ENCODE measurements around the gene BEST2.

Gene BEST2

GRCh38 chr19:12750851-12751250 is 740 bp upstream of the BEST2 start:
- Histone ChIP-seq H3K4me2 (ENCODE audit: low read length) (no peak overlapping the region), H3K9me3 (ENCODE audit: insufficient read depth, low read length) (no peaks in the 10 kb centered on the region), H3K27me3 (ENCODE audit: low read depth, low read length) (peaks cover 32% of the 10 kb centered on the region), H3K27ac (ENCODE audit: low read length) (no peak overlapping the region), H2AFZ (ENCODE audit: low read depth, low read length) (no peak overlapping the region; the same call in 1 of the 2 replicates), H4K20me1 (ENCODE audit: insufficient read depth, low read length) (no peaks in the 10 kb centered on the region), H3K36me3 (replicated peaks; ENCODE audit: low read depth, low read length) (peaks cover 17% of the 10 kb centered on the region), H3K9ac (ENCODE audit: low read length) (no peak overlapping the region), H3K79me2 (ENCODE audit: low read length) (no peaks in the 10 kb centered on the region), H3K4me3 (ENCODE audit: low read length) (no peak overlapping the region), H3K4me1 (ENCODE audit: low read length) (no peaks in the 10 kb centered on the region)
- no peak for TF ChIP-seq CTCF (IDR thresholded peaks at IDR 0.05; ENCODE audit: low read depth, low read length)
- no peak for TF ChIP-seq EZH2phosphoT487 (IDR thresholded peaks at IDR 0.05; ENCODE audit: low read depth)

- H3K9me3 ChIP-seq (ENCODE audit: insufficient read depth, low read length) = no peaks in the 10 kb centered on the region
- H3K27me3 ChIP-seq (ENCODE audit: low read depth, low read length) = peaks cover 32% of the 10 kb centered on the region
- H2AFZ ChIP-seq (ENCODE audit: low read depth, low read length) = no peak overlapping the region
- H3K4me2 ChIP-seq (ENCODE audit: low read length) = no peak overlapping the region
- H3K9ac ChIP-seq (ENCODE audit: low read length) = no peak overlapping the region
- no peaks in the 10 kb centered on the region for H4K20me1 ChIP-seq (ENCODE audit: insufficient read depth, low read length)
- H3K4me1 ChIP-seq (ENCODE audit: low read length) = no peaks in the 10 kb centered on the region
- H3K27ac ChIP-seq (ENCODE audit: low read length) = no peak overlapping the region
- no peak for TF ChIP-seq CTCF (IDR thresholded peaks at IDR 0.05; ENCODE audit: low read depth, low read length)
- no peaks in the 10 kb centered on the region for H3K79me2 ChIP-seq (ENCODE audit: low read length)
- no peak overlapping the region for H3K4me3 ChIP-seq (ENCODE audit: low read length)
- H3K36me3 ChIP-seq (replicated peaks; ENCODE audit: low read depth, low read length) = peaks cover 9% of the 10 kb centered on the region
Measured at GRCh38 chr19:12752056-12752781, 628 bp downstream of the BEST2 start.

GRCh38 chr19:12754465-12755196 is 3.0 kb downstream of the BEST2 start:
- Histone ChIP-seq H4K20me1 (ENCODE audit: insufficient read depth, low read length) (no peaks in the 10 kb centered on the region), H3K4me3 (ENCODE audit: low read length) (no peak overlapping the region), H3K27ac (ENCODE audit: low read length) (no peak overlapping the region), H2AFZ (ENCODE audit: low read depth, low read length) (no peak overlapping the region), H3K4me2 (ENCODE audit: low read length) (no peak overlapping the region), H3K27me3 (ENCODE audit: low read depth, low read length) (peaks cover 32% of the 10 kb centered on the region), H3K9me3 (ENCODE audit: insufficient read depth, low read length) (no peaks in the 10 kb centered on the region), H3K9ac (ENCODE audit: low read length) (no peak overlapping the region), H3K4me1 (ENCODE audit: low read length) (no peaks in the 10 kb centered on the region), H3K36me3 (replicated peaks; ENCODE audit: low read depth, low read length) (no peaks in the 10 kb centered on the region), H3K79me2 (ENCODE audit: low read length) (no peaks in the 10 kb centered on the region)
- no peak for TF ChIP-seq EZH2phosphoT487 (IDR thresholded peaks at IDR 0.05; ENCODE audit: low read depth)
- TF ChIP-seq CTCF (IDR thresholded peaks at IDR 0.05; ENCODE audit: low read depth, low read length) = no peak

GRCh38 chr19:12756150-12756883 is 4.7 kb downstream of the BEST2 start:
- H3K79me2 ChIP-seq (ENCODE audit: low read length) = no peaks in the 10 kb centered on the region
- no peak overlapping the region for H3K9ac ChIP-seq (ENCODE audit: low read length)
- H3K4me3 ChIP-seq (ENCODE audit: low read length) = no peak overlapping the region

More at GRCh38 chr19:12756150-12756883, 4.7 kb downstream of the BEST2 start:
- Histone ChIP-seq H2AFZ (ENCODE audit: low read depth, low read length) (no peak overlapping the region), H3K36me3 (replicated peaks; ENCODE audit: low read depth, low read length) (no peaks in the 10 kb centered on the region), H3K9me3 (ENCODE audit: insufficient read depth, low read length) (no peaks in the 10 kb centered on the region), H4K20me1 (ENCODE audit: insufficient read depth, low read length) (no peaks in the 10 kb centered on the region), H3K27ac (ENCODE audit: low read length) (no peak overlapping the region), H3K4me1 (ENCODE audit: low read length) (no peaks in the 10 kb centered on the region), H3K4me2 (ENCODE audit: low read length) (no peak overlapping the region), H3K27me3 (ENCODE audit: low read depth, low read length) (peaks cover 15% of the 10 kb centered on the region)
- TF ChIP-seq CTCF (IDR thresholded peaks at IDR 0.05; ENCODE audit: low read depth, low read length) = no peak
- no peak for TF ChIP-seq EZH2phosphoT487 (IDR thresholded peaks at IDR 0.05; ENCODE audit: low read depth)

Data from OCI-LY3 (cell line).